GM18520 (cell line): Measurements from ENCODE around the gene CAMK2B.

ENCODE experiments used
- ATAC-seq: cut with Tn5 transposase; IDR thresholded peaks from one replicate; pipeline ENCODE4 v1.9.1; 2021; ENCODE audit not compliant: unreplicated experiment

CAMK2B gene

DNA sequence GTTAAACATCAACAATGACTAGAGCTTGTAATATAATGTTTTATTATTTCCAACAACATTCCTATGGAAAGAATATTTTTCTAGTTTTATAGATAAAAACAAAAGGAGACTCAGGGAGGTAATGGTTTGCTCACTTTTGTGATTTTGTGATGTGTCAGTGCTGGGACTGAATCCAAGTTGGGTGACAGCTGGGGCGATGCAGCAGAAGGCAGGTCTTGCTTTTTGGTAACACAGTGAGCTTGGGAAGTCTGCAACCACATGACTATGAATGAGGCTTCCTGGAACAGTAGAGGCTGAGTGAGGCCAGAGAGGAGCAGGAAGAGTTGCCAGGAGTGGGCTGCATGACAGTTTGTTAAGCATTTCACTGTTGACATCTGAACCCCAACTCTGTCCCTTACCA is 129.5 kb downstream of the CAMK2B start:
- no peak for ATAC-seq

DNA sequence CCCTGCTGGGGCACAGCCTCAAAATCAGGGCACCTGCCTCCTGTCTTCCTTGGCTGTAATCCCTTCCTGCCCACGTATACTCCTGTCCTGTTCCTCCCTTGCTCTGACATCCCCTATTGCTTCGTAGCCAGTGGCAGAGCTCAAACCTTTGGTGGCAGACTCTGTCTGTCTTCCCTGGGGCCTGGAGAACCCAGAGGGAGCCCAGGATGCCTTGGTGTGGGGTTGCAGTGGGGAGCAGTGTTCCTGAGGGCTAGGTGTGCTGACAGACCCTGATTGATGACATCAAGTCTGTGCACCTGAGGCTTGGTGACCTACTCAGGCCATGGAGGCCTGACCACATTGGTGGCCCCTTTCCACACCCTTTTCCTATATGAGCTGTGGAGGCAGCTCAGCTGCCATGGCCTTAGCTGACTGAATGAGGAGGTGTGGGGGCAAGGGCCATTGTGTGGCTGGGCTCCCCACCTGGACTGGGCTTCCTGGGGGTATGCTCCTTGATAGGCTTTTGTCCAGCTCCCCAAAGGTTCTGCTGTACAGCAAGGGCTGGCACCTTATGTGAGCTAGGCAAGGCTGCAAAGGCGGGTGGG is 130.7 kb downstream of the CAMK2B start:
- no peak for ATAC-seq

DNA sequence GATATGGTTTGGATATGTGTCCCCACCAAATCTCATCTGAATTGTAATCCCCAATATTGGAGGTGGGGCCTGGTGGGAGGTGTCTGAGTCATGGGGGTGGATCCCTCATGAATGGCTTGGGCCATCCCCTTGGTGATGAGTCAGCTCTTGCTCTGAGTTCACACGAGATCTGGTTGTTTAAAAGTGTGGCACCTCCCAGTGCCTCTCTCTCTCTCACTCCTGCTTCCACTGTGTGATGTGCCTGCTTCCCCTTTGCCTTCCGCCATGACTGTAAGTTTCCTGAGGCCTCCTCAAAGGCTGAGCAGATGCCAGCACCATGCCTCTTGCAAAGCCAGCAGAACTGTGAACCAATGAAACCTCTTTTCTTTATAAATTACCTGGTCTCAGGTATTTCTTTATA is 131.3 kb downstream of the CAMK2B start:
- no peak for ATAC-seq

DNA sequence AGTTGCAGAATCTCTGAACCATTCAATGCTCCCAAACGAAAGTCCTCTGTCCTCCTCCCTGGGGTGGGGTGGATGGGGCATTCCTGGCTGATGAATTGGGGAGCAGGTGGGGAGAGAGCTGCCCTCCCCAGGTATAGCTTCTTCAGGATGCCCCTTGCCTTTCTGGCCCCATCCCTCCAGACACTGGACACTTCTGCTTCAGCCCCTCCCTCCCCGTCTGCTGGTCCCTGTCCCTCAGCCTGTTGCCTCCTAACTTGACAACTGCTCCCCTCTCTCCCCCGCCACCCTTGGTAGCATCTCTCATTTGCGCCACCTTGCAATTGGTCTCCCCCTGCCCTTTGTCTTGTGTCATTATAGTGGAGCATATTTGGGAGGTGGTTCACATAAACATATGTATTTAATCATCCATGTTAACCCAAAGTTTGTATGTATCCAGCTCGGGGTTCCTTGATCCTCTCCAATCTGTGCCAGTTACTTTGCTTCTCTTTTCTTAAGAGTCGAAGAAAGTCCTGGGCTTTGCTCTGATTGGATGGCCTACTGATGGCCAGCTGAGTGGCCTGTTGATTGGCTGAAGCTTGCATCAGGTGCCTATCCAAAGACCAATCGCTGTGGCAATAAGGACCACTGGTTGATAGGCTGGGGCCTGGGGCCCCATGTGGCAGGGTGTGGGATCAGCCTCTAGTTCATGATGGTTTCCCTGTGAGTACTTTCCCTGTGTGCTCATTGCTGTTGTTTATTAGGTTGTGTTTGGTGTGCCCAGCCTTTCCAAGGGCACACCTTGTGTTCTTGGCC is 132.2 kb downstream of the CAMK2B start:
- no peak for ATAC-seq

- no peak for ATAC-seq
These were observed 134.2 kb downstream of the CAMK2B start for GRCh38 chr7:44191171-44191570.

DNA sequence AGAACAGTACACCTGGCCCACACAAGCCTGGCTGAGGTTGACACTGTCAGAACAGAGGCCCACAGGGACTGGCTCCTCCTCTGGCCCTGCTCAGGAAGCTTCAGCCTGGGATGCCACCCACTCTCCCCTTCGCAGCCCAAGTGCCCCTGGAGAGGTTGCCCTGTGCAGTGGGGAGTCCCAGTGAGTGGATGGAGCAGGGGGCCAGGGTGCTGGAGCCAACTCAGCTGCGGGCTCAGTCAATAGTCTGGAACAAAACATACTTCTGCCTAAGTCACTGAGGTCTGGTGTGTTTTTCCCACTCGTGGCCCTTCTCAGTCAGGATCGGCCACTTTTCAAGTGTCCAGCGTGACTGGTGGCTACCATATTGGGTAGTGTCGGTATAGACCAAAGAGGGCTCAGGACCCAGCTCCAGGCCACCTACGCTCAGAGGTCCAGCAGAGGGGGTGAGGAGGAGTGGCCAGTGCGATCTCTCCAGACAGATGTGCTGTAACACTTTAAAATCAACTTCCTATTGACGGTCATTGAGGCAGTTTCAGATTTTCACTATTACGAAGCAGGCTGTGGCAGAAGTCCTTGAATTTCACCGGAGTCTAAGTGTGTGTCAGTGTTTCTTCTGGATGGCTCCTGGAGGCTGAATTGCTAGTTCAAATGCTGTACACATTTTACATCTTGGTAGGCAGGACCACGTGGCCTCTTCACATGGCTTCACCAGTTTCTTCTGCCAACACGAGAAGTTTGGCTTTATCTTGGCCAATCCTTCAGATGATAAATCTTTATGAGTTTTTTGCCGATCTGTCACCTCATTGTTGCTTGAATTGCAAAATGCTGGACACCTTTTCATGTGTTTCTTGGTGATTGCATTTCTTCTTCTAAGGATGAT is 135.2 kb downstream of the CAMK2B start:
- no peak for ATAC-seq

GRCh38 chr7:44189286-44189992 is 136.0 kb downstream of the CAMK2B start, which contains the start of gene GCK:
GCK (minus strand) TSS chr7:44189439; CDS start chr7:44188953, 486 bp downstream.
- no peak for ATAC-seq

DNA sequence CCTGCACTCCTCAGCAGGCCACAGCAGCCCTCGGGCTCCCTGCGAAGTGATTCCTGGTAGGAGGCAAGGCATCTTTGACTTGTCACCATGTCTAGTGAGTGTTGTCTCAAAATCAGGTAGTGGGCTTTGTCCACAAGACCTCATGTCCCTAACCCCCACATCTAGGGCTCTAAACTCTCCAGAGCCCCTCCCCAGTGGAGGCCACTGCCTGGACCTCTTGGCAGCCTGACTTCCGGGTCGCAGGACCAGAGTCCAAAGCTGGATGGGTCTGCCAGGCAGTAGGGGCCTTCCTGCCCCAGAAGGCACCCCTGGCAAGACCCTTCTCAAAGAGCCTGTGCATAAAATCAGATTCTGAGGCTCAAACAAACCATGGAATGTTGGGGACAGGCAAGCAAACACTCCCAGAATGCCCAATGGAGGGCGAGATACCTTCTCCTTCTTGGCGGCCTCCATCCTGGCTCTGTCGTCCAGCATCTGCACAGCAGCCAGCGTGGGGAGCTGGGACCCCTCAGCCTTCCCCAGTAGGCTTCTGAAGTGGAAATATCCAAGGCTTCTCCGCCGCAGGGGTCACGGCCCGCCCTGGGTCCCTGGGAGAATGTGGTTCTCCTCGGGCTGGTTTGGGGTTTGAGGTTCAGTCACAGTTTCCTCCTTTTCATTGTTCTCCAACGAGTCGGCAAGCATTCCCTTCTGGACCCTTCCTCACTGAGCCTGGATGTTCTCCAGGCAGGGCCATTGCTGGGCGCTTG is 136.7 kb downstream of the CAMK2B start:
- no peak for ATAC-seq

- ATAC-seq = no peak
These were observed 137.6 kb downstream of the CAMK2B start for GRCh38 chr7:44187636-44188416.

- ATAC-seq = no peak
These were observed 138.7 kb downstream of the CAMK2B start for GRCh38 chr7:44186736-44187135.

GRCh38 chr7:44185729-44186128 is 139.7 kb downstream of the CAMK2B start:
- ATAC-seq = no peak

GRCh38 chr7:44184873-44185446 is 140.4 kb downstream of the CAMK2B start:
- ATAC-seq = no peak

DNA sequence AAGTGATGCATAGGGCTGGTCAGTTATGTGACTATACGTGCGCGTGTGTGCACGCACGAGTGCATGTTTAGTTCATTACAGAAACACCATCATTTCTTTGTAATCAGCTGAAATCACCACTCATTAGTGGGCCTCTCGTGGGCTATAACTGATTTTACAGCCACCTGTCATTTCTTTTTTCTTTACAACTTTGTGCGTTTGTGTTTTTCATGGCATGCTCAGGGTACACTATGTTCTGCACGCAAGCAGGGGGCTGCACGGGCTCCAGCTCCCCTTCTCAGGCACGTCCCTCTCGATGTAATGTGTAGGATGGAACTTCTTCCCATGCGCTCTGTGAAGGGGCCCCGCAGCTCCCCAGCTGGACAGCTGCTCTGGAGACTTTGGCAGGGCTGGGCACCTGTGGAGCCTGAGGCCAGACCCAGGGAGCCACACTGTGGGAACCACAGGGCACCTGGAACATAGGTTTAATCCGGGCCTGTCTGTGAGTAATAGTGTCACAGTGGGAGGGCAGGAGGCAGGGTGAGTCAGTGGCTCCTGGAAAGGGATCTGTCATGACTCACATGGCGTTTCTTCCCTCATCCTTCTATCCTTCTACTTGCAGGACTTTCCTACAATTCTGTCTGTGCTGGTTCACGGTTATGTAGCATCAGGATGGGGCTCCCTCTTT is 141.1 kb downstream of the CAMK2B start:
- no peak for ATAC-seq

DNA sequence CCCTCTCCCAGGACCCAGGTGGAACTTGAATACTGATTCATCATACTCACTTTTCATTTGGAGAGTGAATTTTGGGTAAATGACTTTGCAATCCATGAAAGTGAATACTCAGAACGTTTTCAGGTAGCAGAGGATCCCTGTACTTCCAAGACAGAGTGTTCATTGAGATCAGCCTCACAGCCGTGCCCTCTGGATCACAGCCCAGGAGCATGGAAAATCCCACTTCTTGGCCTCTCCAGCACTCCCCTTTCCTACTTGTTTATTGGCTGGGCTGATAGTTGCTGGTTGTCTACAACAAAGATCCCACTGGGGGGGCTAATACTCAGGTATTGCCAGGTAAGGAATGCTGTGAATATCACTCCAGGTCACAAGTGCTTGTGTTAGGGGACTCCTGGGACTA is 142.0 kb downstream of the CAMK2B start:
- no peak for ATAC-seq

DNA sequence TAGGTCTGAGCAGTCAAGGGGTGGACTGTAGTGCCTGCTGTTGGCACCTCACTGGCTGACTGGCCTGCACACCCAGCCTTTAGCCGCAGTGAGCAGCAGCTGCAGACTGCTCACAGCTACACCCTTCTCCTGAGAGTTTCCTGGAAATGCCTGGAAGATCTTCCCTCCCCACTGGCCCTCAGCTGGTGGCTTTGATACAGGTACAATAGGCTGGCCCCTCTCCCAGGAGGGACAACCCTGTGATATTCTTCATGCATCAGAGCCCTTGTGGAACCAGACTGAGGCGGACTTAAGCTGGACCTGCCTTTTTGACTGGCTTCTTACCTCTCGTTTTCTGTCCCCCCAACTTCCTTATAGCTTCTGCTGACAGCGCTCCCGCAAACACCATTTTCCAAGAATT is 142.6 kb downstream of the CAMK2B start:
- no peak for ATAC-seq

GRCh38 chr7:44180631-44181030 is 144.8 kb downstream of the CAMK2B start:
- ATAC-seq = no peak

DNA sequence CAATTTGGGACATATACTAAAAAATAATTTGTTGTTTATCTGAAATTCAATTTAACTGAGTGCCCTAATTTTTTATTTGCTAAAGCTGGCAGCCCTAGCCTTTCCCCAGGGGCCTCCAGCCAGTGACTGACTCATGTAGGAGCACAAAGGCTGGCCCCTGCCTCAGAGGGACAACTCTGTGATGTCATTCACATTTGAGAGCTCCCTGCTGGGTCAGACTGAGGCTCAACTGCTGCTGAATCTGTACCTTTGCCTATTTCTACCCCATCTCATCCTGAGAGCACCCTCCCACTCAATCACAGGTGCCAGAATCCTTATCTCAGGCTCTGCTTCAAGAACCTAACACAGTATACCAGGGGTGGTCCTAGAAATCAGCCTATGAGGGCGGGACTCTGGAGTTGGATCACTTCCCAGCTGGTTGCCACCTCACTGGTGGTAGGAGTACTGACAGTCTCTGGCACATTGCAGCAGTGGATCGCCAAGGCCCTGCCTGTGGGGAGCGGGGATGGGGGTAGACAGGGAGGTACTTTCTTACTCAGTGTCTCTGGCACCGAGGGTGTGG is 147.7 kb downstream of the CAMK2B start:
- no peak for ATAC-seq

GRCh38 chr7:44176486-44176885 is 148.9 kb downstream of the CAMK2B start:
- ATAC-seq = no peak
